Vagina (tissue), 2 donors: ENCODE results near the gene PXYLP1. TPM values are rescaled to one million over a fixed set of nuclear protein-coding genes. Genes with fewer than 3 reads are reported as not detected.

ENCODE experiments used
- DNase-seq, 2 donors: peaks; one replicate each; pipeline ENCODE4 v3.0.0-alpha.2; 2017; ENCODE audit errors: extremely low spot score in 2 of 2
- H3K27ac ChIP-seq: fragments of 200-600 bp; sonication (generic); one replicate; pipeline ENCODE4 v1.5.1; 2019
- H3K27me3 ChIP-seq: fragments of 200-600 bp; sonication (generic); one replicate; pipeline ENCODE4 v1.5.1; 2019
- H3K36me3 ChIP-seq, 2 donors: fragments of 200-600 bp; sonication (generic); one replicate each; pipeline ENCODE4 v1.5.1; 2017 to 2019
- H3K4me1 ChIP-seq: fragments of 200-600 bp; sonication (generic); one replicate; pipeline ENCODE4 v1.5.1; 2019
- H3K4me3 ChIP-seq, 2 donors: fragments of 200-600 bp; sonication (generic); 1 replicate in 1 of 2; 2 replicates in 1 of 2; pipeline ENCODE4 v1.5.1; 2016 to 2019
- H3K9me3 ChIP-seq: fragments of 200-600 bp; sonication (generic); one replicate; pipeline ENCODE4 v1.5.1; 2019
- CTCF ChIP-seq, 3 experiments: fragments of 450-650 bp in 2 of 3; fragments of 200-600 bp in 1 of 3; sonication (generic) in 1 of 3; IDR thresholded peaks; one replicate each; pipeline ENCODE4 v1.5.1; 2017 to 2019; ENCODE audit warnings: antibody characterized with exemption in 3 of 3, mild to moderate bottlenecking in 2 of 3, moderate library complexity in 2 of 3
- POLR2A ChIP-seq, 2 donors: fragments of 450-650 bp; IDR thresholded peaks; one replicate each; pipeline ENCODE4 v1.6.1; 2017; ENCODE audit warnings: antibody characterized with exemption in 2 of 2, mild to moderate bottlenecking in 2 of 2, moderate library complexity in 2 of 2
- POLR2AphosphoS5 ChIP-seq, 2 donors: sonication (generic); formaldehyde crosslinking; IDR thresholded peaks; one replicate each; pipeline ENCODE4 v1.9.0; 2017; ENCODE audit warnings: antibody characterized with exemption in 2 of 2, mild to moderate bottlenecking in 2 of 2, low read depth in 1 of 2; ENCODE audit not compliant: insufficient read depth in 1 of 2
- intact Hi-C: fragments of 100-400 bp; cut with DNase I; formaldehyde crosslinking; loops from one replicate; pipeline ENCODE4 v1.15.1; 2023
- total RNA-seq: library from RNA; depleted of rRNA; stranded (reverse); fragments of >200 nt; gene quantifications from one replicate; pipeline ENCODE4 v1.2.3, GENCODE V29; 2016

Gene PXYLP1
- total RNA-seq, 1 donor from 2014 or later: 16.7 TPM

- no peak for DNase-seq
- H3K36me3 ChIP-seq: no peaks in the 10 kb centered on the region
- intact Hi-C loops: loop anchor here (5.0 kb wide), 1 partner anchor 41 kb away; no protein-coding TSS in a partner anchor
- H3K4me3 ChIP-seq: no peak overlapping the region
- no peak overlapping the region for H3K27ac ChIP-seq
- H3K27me3 ChIP-seq: no peaks in the 10 kb centered on the region
- peaks cover 26% of the 10 kb centered on the region for H3K4me1 ChIP-seq
- no peaks in the 10 kb centered on the region for H3K9me3 ChIP-seq
- TF ChIP-seq CTCF (IDR thresholded peaks at IDR 0.05): no peak
- TF ChIP-seq POLR2A (IDR thresholded peaks at IDR 0.05): no peak
- no peak for TF ChIP-seq POLR2AphosphoS5 (IDR thresholded peaks at IDR 0.05; ENCODE audit: insufficient read depth in 1 of 2, low read depth in 1 of 2)
These were observed 4.7 kb downstream of the PXYLP1 start for GRCh38 chr3:141236361-141236760.

GRCh38 chr3:141237701-141238521 is 6.3 kb downstream of the PXYLP1 start:
- no peak overlapping the region for H3K4me3 ChIP-seq
- TF ChIP-seq POLR2AphosphoS5 (IDR thresholded peaks at IDR 0.05; ENCODE audit: insufficient read depth in 1 of 2, low read depth in 1 of 2) (no peak), POLR2A (IDR thresholded peaks at IDR 0.05) (no peak), CTCF (IDR thresholded peaks at IDR 0.05) (no peak)
- no peaks in the 10 kb centered on the region for H3K27me3 ChIP-seq
- no peaks in the 10 kb centered on the region for H3K36me3 ChIP-seq
- intact Hi-C loops: loop anchor here (5.0 kb wide), 1 partner anchor 39 kb away; no protein-coding TSS in a partner anchor
- no peaks in the 10 kb centered on the region for H3K9me3 ChIP-seq
- no peak overlapping the region for H3K27ac ChIP-seq
- peak in 1 of 2 donors; percentile 74 for DNase-seq
- H3K4me1 ChIP-seq: peaks cover 33% of the 10 kb centered on the region

- H3K27ac ChIP-seq: no peak overlapping the region
- TF ChIP-seq POLR2A (IDR thresholded peaks at IDR 0.05) (no peak), CTCF (IDR thresholded peaks at IDR 0.05) (no peak), POLR2AphosphoS5 (IDR thresholded peaks at IDR 0.05; ENCODE audit: insufficient read depth in 1 of 2, low read depth in 1 of 2) (no peak)
- peak; percentile 67 to 70 for DNase-seq
- H3K9me3 ChIP-seq: no peaks in the 10 kb centered on the region
- H3K27me3 ChIP-seq: no peaks in the 10 kb centered on the region
- no peaks in the 10 kb centered on the region for H3K36me3 ChIP-seq
- intact Hi-C loops: loop anchor here (5.0 kb wide), 1 partner anchor 38 kb away; no protein-coding TSS in a partner anchor
- peaks cover 35% of the 10 kb centered on the region for H3K4me1 ChIP-seq
- no peak overlapping the region for H3K4me3 ChIP-seq
These were observed 8.1 kb downstream of the PXYLP1 start for GRCh38 chr3:141239511-141240281.

GRCh38 chr3:141240286-141240685 is 8.7 kb downstream of the PXYLP1 start:
- H3K27ac ChIP-seq: no peak overlapping the region
- no peaks in the 10 kb centered on the region for H3K27me3 ChIP-seq

More at GRCh38 chr3:141240286-141240685, 8.7 kb downstream of the PXYLP1 start:
- Histone ChIP-seq H3K4me1 (peaks cover 35% of the 10 kb centered on the region), H3K36me3 (no peaks in the 10 kb centered on the region), H3K4me3 (no peak overlapping the region), H3K9me3 (no peaks in the 10 kb centered on the region)
- intact Hi-C loops: no loop called here
- TF ChIP-seq POLR2AphosphoS5 (IDR thresholded peaks at IDR 0.05; ENCODE audit: insufficient read depth in 1 of 2, low read depth in 1 of 2) (no peak), POLR2A (IDR thresholded peaks at IDR 0.05) (no peak), CTCF (IDR thresholded peaks at IDR 0.05) (no peak)
- peak; percentile 61 to 62 for DNase-seq
